Psoas muscle (tissue), 8 donors: ENCODE data around the gene OAF. TPM values are rescaled to one million over a fixed set of nuclear protein-coding genes. Genes with fewer than 3 reads are reported as not detected.

Experiments
- ATAC-seq, 4 donors: fragments of 200-7000 bp; cut with Tn5 transposase; one replicate each; pipeline ENCODE4 v1.9.1; 2020; ENCODE audit warnings: moderate library complexity in 3 of 4, mild to moderate bottlenecking in 2 of 4
- DNase-seq, 2 donors: peaks; one replicate each; pipeline ENCODE4 v3.0.0-alpha.2; 2020
- H3K27ac ChIP-seq: fragments of 200-600 bp; one replicate; pipeline ENCODE4 v1.8.0; 2022
- H3K27me3 ChIP-seq, 3 donors: fragments of 200-600 bp in 1 of 3; one replicate each; pipeline versions ENCODE4 v1.6.1 to v1.8.0; 2013 to 2022; ENCODE audit warnings: low read length in 2 of 3, mild to moderate bottlenecking in 2 of 3, moderate library complexity in 1 of 3; ENCODE audit not compliant: insufficient read depth in 3 of 3
- H3K36me3 ChIP-seq, 2 donors: fragments of 200-600 bp in 1 of 2; one replicate each; pipeline versions ENCODE4 v1.6.1 to v1.8.0; 2013 to 2022; ENCODE audit warnings: low read depth in 1 of 2, mild to moderate bottlenecking in 1 of 2, moderate library complexity in 1 of 2; ENCODE audit not compliant: insufficient read depth in 1 of 2
- H3K4me1 ChIP-seq: fragments of 200-600 bp; one replicate; pipeline ENCODE4 v1.8.0; 2022
- H3K4me3 ChIP-seq: fragments of 200-600 bp; one replicate; pipeline ENCODE4 v1.8.0; 2022; ENCODE audit warnings: mild to moderate bottlenecking
- H3K9me3 ChIP-seq: fragments of 200-600 bp; one replicate; pipeline ENCODE4 v1.8.0; 2022
- WGBS, 3 donors: extraction: QIAGEN DNeasy Blood & Tissue Kit; methylation state at CpG; one replicate each; pipeline versions ENCODE4 v1.1.6 to v1.1.7; 2013; 5-methylcytosine and 5-hydroxymethylcytosine counted together
- intact Hi-C, 2 donors: fragments of 100-400 bp; cut with DNase I; formaldehyde crosslinking; loops; one replicate each; pipeline versions ENCODE4 v1.11.0 to v1.14.2; 2022
- polyA plus RNA-seq, 3 donors: library from polyadenylated mRNA; stranded (reverse); fragments of 200-250 nt; gene quantifications; one replicate each; pipeline ENCODE4 v1.2.3, GENCODE V29; 2013
- total RNA-seq, 4 donors: library from RNA; stranded (reverse); fragmentation: NEBNext Ultra II Directional in 2 of 4; extraction: Animal tissue kit (Norgen Biotek cat#: 25700) in 2 of 4; gene quantifications; one replicate each; pipeline versions ENCODE4 v1.2.1 to v1.2.4, GENCODE V29; 2021 to 2023
- TF ChIP-seq, protein P1 (sequence below): fragments of 200-600 bp; IDR thresholded peaks from one replicate; pipeline ENCODE4 v1.8.0; 2022; ENCODE audit warnings: antibody characterized with exemption
- donor health status: healthy with polysubstance abuse.
- donor health status: DM: no; HTN: no; CAD: no; lungs with moderate emphysema.
- donor health status: Bipolar disorder and iron deficiency.
- donor health status: healthy.
- donor health status: DM: yes; HTN: yes; CAD: no.
- donor health status: DM: no; HTN: no; CAD: no.
- donor health status: DM: no; HTN: no; CAD: no.
- donor health status: DM: yes; HTN: yes; CAD: no.

OAF gene
- total and polyA plus RNA-seq, 7 donors, result 3.2 to 15.3 (median 8.1) TPM

- Histone ChIP-seq H3K9me3 (no peaks in the 10 kb centered on the region), H3K27ac (no peak overlapping the region), H3K4me3 (no peak overlapping the region), H3K27me3 (peaks cover 0 to 8% (median 0%) of the 10 kb centered on the region in 3 donors), H3K4me1 (no peaks in the 10 kb centered on the region), H3K36me3 (no peaks in the 10 kb centered on the region)
- intact Hi-C loops, result no loop called here
- peak in 1 of 2 donors; percentile 33 for DNase-seq
- 75 to 79% (median 77%) methylated on average over 9 of the region's 9 CpGs for WGBS, 3 donors
- TF ChIP-seq, protein P1, sequence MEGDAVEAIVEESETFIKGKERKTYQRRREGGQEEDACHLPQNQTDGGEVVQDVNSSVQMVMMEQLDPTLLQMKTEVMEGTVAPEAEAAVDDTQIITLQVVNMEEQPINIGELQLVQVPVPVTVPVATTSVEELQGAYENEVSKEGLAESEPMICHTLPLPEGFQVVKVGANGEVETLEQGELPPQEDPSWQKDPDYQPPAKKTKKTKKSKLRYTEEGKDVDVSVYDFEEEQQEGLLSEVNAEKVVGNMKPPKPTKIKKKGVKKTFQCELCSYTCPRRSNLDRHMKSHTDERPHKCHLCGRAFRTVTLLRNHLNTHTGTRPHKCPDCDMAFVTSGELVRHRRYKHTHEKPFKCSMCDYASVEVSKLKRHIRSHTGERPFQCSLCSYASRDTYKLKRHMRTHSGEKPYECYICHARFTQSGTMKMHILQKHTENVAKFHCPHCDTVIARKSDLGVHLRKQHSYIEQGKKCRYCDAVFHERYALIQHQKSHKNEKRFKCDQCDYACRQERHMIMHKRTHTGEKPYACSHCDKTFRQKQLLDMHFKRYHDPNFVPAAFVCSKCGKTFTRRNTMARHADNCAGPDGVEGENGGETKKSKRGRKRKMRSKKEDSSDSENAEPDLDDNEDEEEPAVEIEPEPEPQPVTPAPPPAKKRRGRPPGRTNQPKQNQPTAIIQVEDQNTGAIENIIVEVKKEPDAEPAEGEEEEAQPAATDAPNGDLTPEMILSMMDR, result no peak
- ATAC-seq, result no peak
Measured at GRCh38 chr11:120233207-120233803, 22.5 kb downstream of the OAF start.

DNA sequence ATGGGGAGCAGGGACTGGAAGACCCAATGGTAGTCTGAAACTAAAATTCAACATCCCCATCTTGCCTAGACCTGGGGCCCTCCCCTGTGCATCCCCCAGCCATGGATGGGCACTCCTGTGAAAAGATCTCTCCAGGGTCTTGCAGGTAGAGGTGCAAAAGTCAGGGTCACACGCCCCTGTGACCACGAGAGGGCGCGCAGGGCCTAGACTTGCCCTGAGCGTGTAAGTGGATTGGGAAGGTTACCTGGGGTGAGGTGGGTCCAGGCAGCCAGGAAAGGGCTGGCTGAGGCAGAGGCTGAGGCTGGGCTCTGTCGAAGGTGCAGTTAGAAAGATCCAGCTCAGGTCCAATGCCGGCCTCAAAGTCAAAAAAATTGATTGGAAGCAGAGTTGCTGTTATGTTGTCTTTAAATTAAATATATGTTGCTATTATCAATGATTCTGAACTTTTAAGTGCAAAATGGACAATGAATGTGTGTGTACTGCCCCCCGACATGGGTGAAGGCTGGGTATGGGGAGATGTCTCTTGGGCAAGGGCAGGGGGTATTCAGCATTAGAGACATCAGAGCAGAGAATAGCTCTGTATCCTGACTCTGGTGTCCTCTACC lies 24.3 kb downstream of the OAF start:
- intact Hi-C loops, result no loop called here
- no peak overlapping the region for H3K4me3 ChIP-seq
- DNase-seq (peak in 1 of 2 donors; percentile 68), ATAC-seq (peak; percentile 64 to 76 (median 74))
- H3K4me1 ChIP-seq, result no peaks in the 10 kb centered on the region
- H3K27ac ChIP-seq, result no peak overlapping the region
- TF ChIP-seq, protein P1, result peak; percentile 67
- 22 to 32% (median 31%) methylated on average over 8 of the region's 8 CpGs for WGBS, 3 donors
- peaks cover 0 to 24% (median 4%) of the 10 kb centered on the region in 3 donors for H3K27me3 ChIP-seq
- no peaks in the 10 kb centered on the region for H3K9me3 ChIP-seq
- H3K36me3 ChIP-seq, result no peaks in the 10 kb centered on the region

GRCh38 chr11:120236169-120237107 lies 25.6 kb downstream of the OAF start:
- ATAC-seq (no peak), DNase-seq (no peak)
- Histone ChIP-seq H3K27ac (no peak overlapping the region), H3K27me3 (peaks cover 0 to 37% (median 5%) of the 10 kb centered on the region in 3 donors), H3K36me3 (no peaks in the 10 kb centered on the region), H3K4me3 (no peak overlapping the region), H3K4me1 (no peaks in the 10 kb centered on the region), H3K9me3 (no peaks in the 10 kb centered on the region)
- 45 to 59% (median 55%) methylated on average over 5 of the region's 5 CpGs for WGBS, 3 donors
- TF ChIP-seq, protein P1, result no peak
- intact Hi-C loops, result loop anchor here (2.0 kb wide), 1 partner anchor 62 kb away; no protein-coding TSS in a partner anchor

GRCh38 chr11:120238968-120239620 lies 28.3 kb downstream of the OAF start:
- H3K4me3 ChIP-seq, result no peak overlapping the region
- H3K27me3 ChIP-seq, result peaks cover 0 to 63% (median 7%) of the 10 kb centered on the region in 3 donors
- H3K36me3 ChIP-seq, result no peaks in the 10 kb centered on the region
- DNase-seq (no peak), ATAC-seq (no peak)
- H3K4me1 ChIP-seq, result no peaks in the 10 kb centered on the region
- intact Hi-C loops, result no loop called here
- H3K9me3 ChIP-seq, result no peaks in the 10 kb centered on the region
- 80 to 82% (median 82%) methylated on average over 11 of the region's 11 CpGs for WGBS, 3 donors
- TF ChIP-seq, protein P1, result no peak
- no peak overlapping the region for H3K27ac ChIP-seq
